OCI-LY7 (cell line): ENCODE measurements around the gene SLC17A9.

Source experiments
- EZH2phosphoT487 ChIP-seq: fragments of 200-600 bp; sonication (generic); IDR thresholded peaks from 2 replicates; pipeline ENCODE4 v1.6.1; 2018; ENCODE audit warnings: low read depth, borderline replicate concordance, mild to moderate bottlenecking, mixed run types, antibody characterized with exemption, low read length, moderate library complexity, mixed read lengths
- TF ChIP-seq, protein P1 (sequence below): fragments of 200-600 bp; sonication (generic); conservative IDR thresholded peaks from 2 replicates; pipeline ENCODE4 v1.5.1; 2014; ENCODE audit warnings: mild to moderate bottlenecking, antibody characterized with exemption, low read length, moderate library complexity, mixed read lengths

DNA sequence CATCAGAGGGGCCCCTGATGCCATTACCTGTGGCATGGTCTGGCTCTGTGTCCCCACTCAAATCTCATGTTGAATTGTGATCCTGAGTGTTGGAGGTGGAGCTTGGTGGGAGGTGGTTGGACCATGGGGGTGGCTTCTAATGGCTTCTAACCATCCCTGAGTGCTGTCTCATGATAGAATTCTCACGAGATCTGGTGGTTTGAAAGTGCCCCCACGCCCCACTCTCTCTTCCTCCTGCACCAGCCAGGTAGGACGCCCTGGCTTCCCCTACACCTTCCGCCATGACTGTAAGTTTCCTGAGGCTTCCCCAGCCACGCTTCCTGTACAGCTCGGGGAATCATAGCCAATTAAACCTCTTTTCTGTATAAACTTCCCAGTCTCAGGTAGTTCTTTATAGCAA lies 39.4 kb downstream of the SLC17A9 start:
- no peak for TF ChIP-seq EZH2phosphoT487
- TF ChIP-seq, protein P1, sequence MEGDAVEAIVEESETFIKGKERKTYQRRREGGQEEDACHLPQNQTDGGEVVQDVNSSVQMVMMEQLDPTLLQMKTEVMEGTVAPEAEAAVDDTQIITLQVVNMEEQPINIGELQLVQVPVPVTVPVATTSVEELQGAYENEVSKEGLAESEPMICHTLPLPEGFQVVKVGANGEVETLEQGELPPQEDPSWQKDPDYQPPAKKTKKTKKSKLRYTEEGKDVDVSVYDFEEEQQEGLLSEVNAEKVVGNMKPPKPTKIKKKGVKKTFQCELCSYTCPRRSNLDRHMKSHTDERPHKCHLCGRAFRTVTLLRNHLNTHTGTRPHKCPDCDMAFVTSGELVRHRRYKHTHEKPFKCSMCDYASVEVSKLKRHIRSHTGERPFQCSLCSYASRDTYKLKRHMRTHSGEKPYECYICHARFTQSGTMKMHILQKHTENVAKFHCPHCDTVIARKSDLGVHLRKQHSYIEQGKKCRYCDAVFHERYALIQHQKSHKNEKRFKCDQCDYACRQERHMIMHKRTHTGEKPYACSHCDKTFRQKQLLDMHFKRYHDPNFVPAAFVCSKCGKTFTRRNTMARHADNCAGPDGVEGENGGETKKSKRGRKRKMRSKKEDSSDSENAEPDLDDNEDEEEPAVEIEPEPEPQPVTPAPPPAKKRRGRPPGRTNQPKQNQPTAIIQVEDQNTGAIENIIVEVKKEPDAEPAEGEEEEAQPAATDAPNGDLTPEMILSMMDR = no peak
